A673 (cell line): ENCODE measurements around the gene SUPT4H1. TPM values are rescaled to one million over a fixed set of nuclear protein-coding genes. Genes with fewer than 3 reads are reported as not detected.
A peak's percentile ranks its signal among the peaks of the same experiment; 100 is the strongest.

Experiments used
- BruUV-seq: library from RNA; stranded (reverse); fragments of 400-500 nt; replicated peaks from 2 replicates; lab custom pipeline; 2021; lab: Mats Ljungman, UMichigan
- CTCF ChIA-PET: fragments of 300-600 bp; sonication (Branson Sonifier 250); formaldehyde crosslinking; loops from one replicate; lab custom pipeline; 2022; ENCODE audit warnings: antibody characterized with exemption; lab: Charles Lee
- POLR2A ChIA-PET: fragments of 300-600 bp; sonication (Branson Sonifier 250); formaldehyde crosslinking; loops from one replicate; lab custom pipeline; 2022; ENCODE audit warnings: antibody characterized with exemption; ENCODE audit not compliant: low non-redundant PET; lab: Charles Lee
- DNase-seq: peaks from one replicate; pipeline ENCODE4 v3.0.0-alpha.2; 2015; ENCODE audit warnings: low spot score
- H3K27ac ChIP-seq: fragments of 200-600 bp; sonication (generic); 2 replicates; pipeline ENCODE4 v1.5.1; 2016; ENCODE audit warnings: mixed run types, low read depth, mild to moderate bottlenecking, mixed read lengths, antibody characterized with exemption, low read length; ENCODE audit not compliant: poor library complexity, severe bottlenecking
- H3K27me3 ChIP-seq: fragments of 200-600 bp; sonication (generic); replicated peaks from 2 replicates; pipeline ENCODE4 v1.6.1; 2017; ENCODE audit warnings: mixed run types, low read depth, mild to moderate bottlenecking, mixed read lengths, antibody characterized with exemption, low read length; ENCODE audit not compliant: insufficient read depth, poor library complexity
- H3K36me3 ChIP-seq: fragments of 200-600 bp; sonication (generic); 2 replicates; pipeline ENCODE4 v1.6.1; 2016; ENCODE audit warnings: mixed run types, mild to moderate bottlenecking, mixed read lengths, antibody characterized with exemption, low read length; ENCODE audit not compliant: insufficient read depth, poor library complexity, severe bottlenecking
- H3K4me1 ChIP-seq: fragments of 200-600 bp; sonication (generic); 2 replicates; pipeline ENCODE4 v1.6.1; 2017; ENCODE audit warnings: mixed run types, mild to moderate bottlenecking, mixed read lengths, antibody characterized with exemption, low read length; ENCODE audit not compliant: insufficient read depth, poor library complexity, severe bottlenecking
- H3K4me3 ChIP-seq: fragments of 200-600 bp; sonication (generic); 2 replicates; pipeline ENCODE4 v1.5.1; 2016; ENCODE audit warnings: low read depth, mixed run types, mild to moderate bottlenecking, mixed read lengths, low read length; ENCODE audit not compliant: poor library complexity, severe bottlenecking
- H3K9me3 ChIP-seq: fragments of 200-600 bp; sonication (generic); 2 replicates; pipeline ENCODE4 v1.6.1; 2016; ENCODE audit warnings: mixed run types, low read depth, mild to moderate bottlenecking, mixed read lengths, antibody characterized with exemption, low read length; ENCODE audit not compliant: poor library complexity, severe bottlenecking
- CTCF ChIP-seq: fragments of 300-800, 200-600 bp; sonication (generic); conservative IDR thresholded peaks from 2 replicates; pipeline ENCODE4 v1.5.1; 2017; ENCODE audit warnings: low read depth, mild to moderate bottlenecking, antibody characterized with exemption, low read length, moderate library complexity, mixed read lengths
- EZH2 ChIP-seq: fragments of 200-600 bp; sonication (generic); IDR thresholded peaks from 2 replicates; pipeline ENCODE4 v1.6.1; 2017; ENCODE audit warnings: borderline replicate concordance, low read depth, mild to moderate bottlenecking, mixed read lengths, antibody characterized with exemption, low read length; ENCODE audit not compliant: poor library complexity, severe bottlenecking
- intact Hi-C: fragments of 100-400 bp; cut with micrococcal nuclease; formaldehyde crosslinking; loops from one replicate; pipeline ENCODE4 v1.10.0; 2022; ENCODE audit not compliant: unreplicated experiment
- total RNA-seq: library from RNA; stranded (reverse); gene quantifications from 2 replicates; pipeline ENCODE4 v1.2.3, GENCODE V29; 2021

The SUPT4H1 gene
- total RNA-seq, 1 experiment from 2014 or later, result 106 TPM

DNA sequence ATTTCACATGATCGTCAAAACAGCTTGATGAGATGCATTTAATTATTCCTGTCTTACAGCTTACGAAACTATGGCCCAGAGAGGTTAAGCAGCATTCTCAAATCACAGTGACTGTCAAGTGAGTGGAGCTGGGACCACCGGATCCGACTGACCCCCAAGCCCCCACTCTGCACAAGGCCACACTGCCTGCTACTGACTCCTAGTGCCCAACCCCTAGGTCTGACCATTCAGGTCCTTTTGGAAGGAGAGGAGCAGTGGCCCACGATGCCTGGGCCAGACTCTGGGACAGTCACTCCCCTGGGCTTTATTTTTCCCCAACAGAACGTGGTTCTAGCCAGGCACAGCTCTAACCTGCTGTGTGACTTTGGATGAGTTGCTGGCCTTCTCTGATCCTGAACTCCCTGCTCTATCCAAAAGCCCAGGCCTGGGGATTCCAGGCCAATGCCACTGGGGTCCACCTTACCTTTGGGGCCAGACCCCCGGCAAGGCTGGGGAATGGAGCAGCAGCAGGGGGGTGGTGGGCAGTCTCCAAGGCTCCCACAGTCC lies 33.3 kb downstream of the SUPT4H1 start:
- CTCF ChIA-PET, result no interaction called here
- TF ChIP-seq EZH2 (no peak), CTCF (no peak)

GRCh38 chr17:58318065-58318481 lies 33.9 kb downstream of the SUPT4H1 start:
- DNase-seq, result no peak
- intact Hi-C loops, result loop anchor here (5.0 kb wide), 1 partner anchor 129 kb away; no protein-coding TSS in a partner anchor
- Histone ChIP-seq H3K27ac (no peak overlapping the region), H3K27me3 (no peaks in the 10 kb centered on the region), H3K9me3 (no peaks in the 10 kb centered on the region), H3K36me3 (no peaks in the 10 kb centered on the region), H3K4me3 (no peak overlapping the region), H3K4me1 (peaks cover 15% of the 10 kb centered on the region)
- CTCF ChIA-PET, result interaction anchor here (0.7 to 1.7 kb wide), 5 partner anchors 8 to 129 kb away, joined by 3 to 6 read pairs (median 4); partner anchors contain the start of gene RNF43
- no TSS peak for BruUV-seq
- no peak for TF ChIP-seq CTCF
- POLR2A ChIA-PET, result no interaction called here

More for the DNA sequence above, 33.3 kb downstream of the SUPT4H1 start:
- Histone ChIP-seq H3K9me3 (no peaks in the 10 kb centered on the region), H3K27me3 (no peaks in the 10 kb centered on the region), H3K4me1 (peaks cover 10% of the 10 kb centered on the region), H3K27ac (no peak overlapping the region), H3K36me3 (no peaks in the 10 kb centered on the region), H3K4me3 (no peak overlapping the region)
- intact Hi-C loops, result loop anchor here (5.0 kb wide), 1 partner anchor 129 kb away; no protein-coding TSS in a partner anchor
- no TSS peak for BruUV-seq
- no peak for DNase-seq
- POLR2A ChIA-PET, result no interaction called here

- POLR2A ChIA-PET, result no interaction called here
Measured at GRCh38 chr17:58317421-58318064, 34.5 kb downstream of the SUPT4H1 start.

More at GRCh38 chr17:58317421-58318064, 34.5 kb downstream of the SUPT4H1 start:
- no peaks in the 10 kb centered on the region for H3K27me3 ChIP-seq
- CTCF ChIA-PET, result interaction anchor here (0.5 to 1.7 kb wide), 6 partner anchors 9 to 1431 kb away, joined by 3 to 6 read pairs (median 4); partner anchors contain the start of gene RNF43
- no peak overlapping the region for H3K4me3 ChIP-seq
- peaks cover 15% of the 10 kb centered on the region for H3K4me1 ChIP-seq
- no peaks in the 10 kb centered on the region for H3K36me3 ChIP-seq
- BruUV-seq, result no TSS peak
- TF ChIP-seq CTCF (peak; percentile 71), EZH2 (no peak)
- peak; percentile 58 for DNase-seq
- H3K27ac ChIP-seq, result no peak overlapping the region
- H3K9me3 ChIP-seq, result no peaks in the 10 kb centered on the region
- intact Hi-C loops, result loop anchor here (5.0 kb wide), 1 partner anchor 130 kb away; no protein-coding TSS in a partner anchor
